Kidney epithelial cell (primary cell): Measurements from ENCODE around the gene LAMB2. TPM values are rescaled to one million over a fixed set of nuclear protein-coding genes. Genes with fewer than 3 reads are reported as not detected.

ENCODE experiments used
- DNase-seq: peaks from one replicate; pipeline ENCODE4 v3.0.0-alpha.2; 2010; ENCODE audit warnings: low read depth
- H3K27me3 ChIP-seq: 2 replicates; pipeline ENCODE4 v1.6.0; 2011; ENCODE audit warnings: low read length; ENCODE audit not compliant: control insufficient read depth, insufficient read depth
- H3K36me3 ChIP-seq: 2 replicates; pipeline ENCODE4 v1.5.1; 2011; ENCODE audit warnings: low read length; ENCODE audit not compliant: control insufficient read depth, insufficient read depth
- H3K4me3 ChIP-seq: 2 replicates; pipeline ENCODE4 v1.5.1; 2011; ENCODE audit warnings: low read depth, mild to moderate bottlenecking, control low read depth, low read length
- CTCF ChIP-seq: IDR thresholded peaks from 2 replicates; pipeline ENCODE4 v1.5.1; 2011; ENCODE audit warnings: mild to moderate bottlenecking, moderate library complexity, low read length, control low read depth, inconsistent platforms; ENCODE audit not compliant: insufficient read depth, poor library complexity, severe bottlenecking
- total RNA-seq: library from RNA; depleted of rRNA; stranded (reverse); fragments of >200 nt; gene quantifications from 2 replicates; pipeline ENCODE4 v1.2.3, GENCODE V29; 2015

Gene LAMB2
- total RNA-seq, 1 donor from 2014 or later: 197 TPM

- TF ChIP-seq CTCF: no peak
- H3K27me3 ChIP-seq: no peaks in the 10 kb centered on the region
- peaks cover 3% of the 10 kb centered on the region for H3K36me3 ChIP-seq
- DNase-seq: no peak
- no peak overlapping the region for H3K4me3 ChIP-seq
Measured at GRCh38 chr3:49131040-49131439, 1.8 kb downstream of the LAMB2 start.

GRCh38 chr3:49124991-49125670 lies 7.7 kb downstream of the LAMB2 start:
- TF ChIP-seq CTCF: peak; percentile 7
- Histone ChIP-seq H3K36me3 (peaks cover 9% of the 10 kb centered on the region), H3K4me3 (no peak overlapping the region), H3K27me3 (no peaks in the 10 kb centered on the region)
- no peak for DNase-seq

- DNase-seq: no peak
- no peak for TF ChIP-seq CTCF
- Histone ChIP-seq H3K36me3 (peaks cover 9% of the 10 kb centered on the region), H3K27me3 (no peaks in the 10 kb centered on the region), H3K4me3 (no peak overlapping the region)
Measured at GRCh38 chr3:49124203-49124602, 8.6 kb downstream of the LAMB2 start.

GRCh38 chr3:49123687-49124086 lies 9.2 kb downstream of the LAMB2 start:
- no peak for TF ChIP-seq CTCF
- peaks cover 9% of the 10 kb centered on the region for H3K36me3 ChIP-seq
- no peak overlapping the region for H3K4me3 ChIP-seq
- DNase-seq: no peak
- H3K27me3 ChIP-seq: no peaks in the 10 kb centered on the region

GRCh38 chr3:49122886-49123545 lies 9.8 kb downstream of the LAMB2 start:
- Histone ChIP-seq H3K36me3 (peaks cover 8% of the 10 kb centered on the region), H3K4me3 (no peak overlapping the region), H3K27me3 (no peaks in the 10 kb centered on the region)
- TF ChIP-seq CTCF: no peak
- DNase-seq: no peak

GRCh38 chr3:49122451-49122850 lies 10.4 kb downstream of the LAMB2 start:
- Histone ChIP-seq H3K27me3 (no peaks in the 10 kb centered on the region), H3K4me3 (no peak overlapping the region), H3K36me3 (peaks cover 10% of the 10 kb centered on the region)
- no peak for DNase-seq
- TF ChIP-seq CTCF: no peak
